HEK293T (cell line): ENCODE measurements around the gene DLG5.

Experiments
- CTCF ChIA-PET: fragments of 350-600 bp; formaldehyde crosslinking; extraction: SDS; loops from one replicate; lab custom pipeline; 2021; ENCODE audit warnings: antibody characterized with exemption, inconsistent platforms; lab: Yijun Ruan, JAX
- POLR2A ChIA-PET: fragments of 350-600 bp; formaldehyde crosslinking; extraction: SDS; loops from one replicate; lab custom pipeline; 2020; ENCODE audit warnings: antibody characterized with exemption, inconsistent platforms; lab: Yijun Ruan, JAX
- DNase-seq: peaks from one replicate; pipeline ENCODE4 v3.0.0; 2012; ENCODE audit warnings: mixed read lengths; ENCODE audit errors: extremely low spot score
- ARNT ChIP-seq: fragments of 450-650 bp; IDR thresholded peaks from 2 replicates; pipeline ENCODE4 v1.6.1; 2017; ENCODE audit warnings: mild to moderate bottlenecking
- BHLHE40 ChIP-seq: fragments of 450-650 bp; IDR thresholded peaks from 2 replicates; pipeline ENCODE4 v1.6.1; 2016; ENCODE audit warnings: mild to moderate bottlenecking, moderate library complexity, borderline replicate concordance
- CTBP1 ChIP-seq: fragments of 450-650 bp; IDR thresholded peaks from 2 replicates; pipeline ENCODE4 v1.6.1; 2016; ENCODE audit warnings: borderline replicate concordance
- ELF4 ChIP-seq: fragments of 450-650 bp; IDR thresholded peaks from 2 replicates; pipeline ENCODE4 v1.6.1; 2017; ENCODE audit warnings: antibody characterized with exemption
- FOXA1 ChIP-seq: fragments of 450-650 bp; IDR thresholded peaks from 2 replicates; pipeline ENCODE4 v1.6.1; 2016; ENCODE audit warnings: mild to moderate bottlenecking
- FOXK2 ChIP-seq: fragments of 450-650 bp; IDR thresholded peaks from 2 replicates; pipeline ENCODE4 v1.6.1; 2016; ENCODE audit warnings: mild to moderate bottlenecking
- FOXM1 ChIP-seq: fragments of 450-650 bp; IDR thresholded peaks from 2 replicates; pipeline ENCODE4 v1.6.1; 2017; ENCODE audit warnings: mild to moderate bottlenecking, borderline replicate concordance
- HDGF ChIP-seq: fragments of 450-650 bp; IDR thresholded peaks from 2 replicates; pipeline ENCODE4 v1.6.1; 2017; ENCODE audit warnings: antibody characterized with exemption, borderline replicate concordance
- L3MBTL2 ChIP-seq: fragments of 450-650 bp; conservative IDR thresholded peaks from 2 replicates; pipeline ENCODE4 v1.6.1; 2016; ENCODE audit warnings: mild to moderate bottlenecking
- LEF1 ChIP-seq: fragments of 450-650 bp; IDR thresholded peaks from 2 replicates; pipeline ENCODE4 v1.6.1; 2017; ENCODE audit warnings: mild to moderate bottlenecking, borderline replicate concordance
- NFRKB ChIP-seq: fragments of 450-650 bp; IDR thresholded peaks from 2 replicates; pipeline ENCODE4 v1.6.1; 2016; ENCODE audit warnings: mild to moderate bottlenecking, moderate library complexity
- SP1 ChIP-seq: fragments of 450-650 bp; IDR thresholded peaks from 2 replicates; pipeline ENCODE4 v1.6.1; 2017
- SUZ12 ChIP-seq: fragments of 450-650 bp; IDR thresholded peaks from 2 replicates; pipeline ENCODE4 v1.6.1; 2016; ENCODE audit warnings: mild to moderate bottlenecking
- TARDBP ChIP-seq: fragments of 450-650 bp; IDR thresholded peaks from 2 replicates; pipeline ENCODE4 v1.6.1; 2016
- ZNF384 ChIP-seq: fragments of 450-650 bp; IDR thresholded peaks from 2 replicates; pipeline ENCODE4 v1.6.1; 2016
- TF ChIP-seq, protein P1 (sequence below): fragments of 450-650 bp; IDR thresholded peaks from 2 replicates; pipeline ENCODE4 v1.6.1; 2016

DLG5 gene

DNA sequence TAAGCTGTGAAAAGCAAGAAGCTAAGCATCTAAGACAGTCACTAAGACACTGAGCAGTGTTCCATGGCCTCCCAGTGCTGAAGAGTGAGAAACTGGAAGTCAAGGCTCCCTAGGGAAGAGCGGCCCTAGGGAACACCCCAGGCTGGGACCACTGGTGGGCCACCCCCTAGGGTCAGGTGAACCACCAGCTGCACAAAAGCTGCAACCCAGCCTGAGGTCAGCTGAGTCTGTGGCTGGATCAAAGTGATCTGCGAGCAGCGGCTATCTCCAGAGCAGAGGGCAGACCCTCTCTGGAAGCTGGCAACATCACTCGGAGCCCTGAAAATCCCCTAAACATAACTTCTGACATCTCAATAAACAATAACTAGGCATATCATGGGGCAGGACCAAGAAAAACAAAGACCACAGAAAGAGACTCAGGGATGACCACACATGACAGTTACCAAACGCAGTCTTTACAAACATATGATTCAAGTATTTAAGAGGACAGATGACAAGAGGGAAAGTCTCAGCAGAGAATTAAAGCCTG, 125.8 kb downstream of the DLG5 start:
- CTCF ChIA-PET = no interaction called here

DNA sequence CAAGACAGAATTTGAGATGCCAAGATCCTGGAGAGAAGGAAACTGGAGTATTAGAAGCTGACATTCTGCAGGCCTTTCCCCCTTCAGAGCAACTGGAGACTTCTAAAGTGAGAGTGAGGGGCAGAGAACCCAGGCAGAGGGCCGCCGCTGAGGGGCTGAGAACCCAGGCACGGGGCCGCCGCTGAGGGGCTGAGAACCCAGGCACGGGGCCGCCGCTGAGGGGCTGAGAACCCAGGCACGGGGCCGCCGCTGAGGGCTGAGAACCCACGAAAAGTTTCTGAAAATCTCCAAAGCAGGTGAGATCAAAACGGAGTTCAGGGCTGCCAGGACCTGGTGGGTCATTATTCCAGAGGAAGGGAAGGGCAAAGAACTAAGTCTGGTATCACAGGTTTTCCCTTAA, 126.2 kb downstream of the DLG5 start:
- TF ChIP-seq NFRKB = no peak
- no peak for TF ChIP-seq SP1
- no peak for TF ChIP-seq HDGF
- no peak for TF ChIP-seq CTBP1
- no peak for TF ChIP-seq TARDBP
- no peak for TF ChIP-seq LEF1
- no peak for TF ChIP-seq ARNT
- no peak for TF ChIP-seq FOXA1
- TF ChIP-seq SUZ12 = no peak
- TF ChIP-seq FOXM1 = no peak
- TF ChIP-seq, protein P1, sequence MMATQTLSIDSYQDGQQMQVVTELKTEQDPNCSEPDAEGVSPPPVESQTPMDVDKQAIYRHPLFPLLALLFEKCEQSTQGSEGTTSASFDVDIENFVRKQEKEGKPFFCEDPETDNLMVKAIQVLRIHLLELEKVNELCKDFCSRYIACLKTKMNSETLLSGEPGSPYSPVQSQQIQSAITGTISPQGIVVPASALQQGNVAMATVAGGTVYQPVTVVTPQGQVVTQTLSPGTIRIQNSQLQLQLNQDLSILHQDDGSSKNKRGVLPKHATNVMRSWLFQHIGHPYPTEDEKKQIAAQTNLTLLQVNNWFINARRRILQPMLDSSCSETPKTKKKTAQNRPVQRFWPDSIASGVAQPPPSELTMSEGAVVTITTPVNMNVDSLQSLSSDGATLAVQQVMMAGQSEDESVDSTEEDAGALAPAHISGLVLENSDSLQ = no peak
- TF ChIP-seq BHLHE40 = no peak
- no peak for TF ChIP-seq FOXK2
- CTCF ChIA-PET = no interaction called here
- POLR2A ChIA-PET = no interaction called here
- DNase-seq = no peak

More for the DNA sequence above, 125.8 kb downstream of the DLG5 start:
- POLR2A ChIA-PET = no interaction called here
- DNase-seq = no peak
- no peak for TF ChIP-seq L3MBTL2
- TF ChIP-seq TARDBP = no peak
- no peak for TF ChIP-seq SP1
- no peak for TF ChIP-seq ARNT
- TF ChIP-seq FOXM1 = no peak
- TF ChIP-seq SUZ12 = no peak
- TF ChIP-seq BHLHE40 = no peak
- no peak for TF ChIP-seq CTBP1
- TF ChIP-seq LEF1 = no peak

DNA sequence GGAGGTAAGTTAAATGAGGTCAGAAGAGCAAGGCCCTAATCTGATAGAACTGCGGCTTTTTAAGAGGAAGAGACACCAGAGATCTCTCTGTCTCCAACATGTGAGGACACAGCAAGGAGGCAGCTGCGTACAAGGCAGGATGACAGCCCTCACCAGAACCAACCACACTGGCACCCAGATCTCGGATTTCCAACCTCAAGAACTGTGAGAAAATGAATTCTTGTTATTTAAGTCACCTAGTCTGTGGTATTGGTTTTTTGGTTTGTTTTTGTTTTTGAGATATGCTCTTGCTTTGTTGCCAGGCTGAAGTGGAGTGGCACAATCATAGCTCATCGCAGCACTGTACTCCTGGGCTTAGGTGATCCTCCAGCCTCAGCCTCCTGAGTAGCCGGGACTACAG, 127.2 kb downstream of the DLG5 start:
- TF ChIP-seq FOXM1 = no peak
- no peak for TF ChIP-seq ELF4
- no peak for TF ChIP-seq NFRKB
- TF ChIP-seq TARDBP = no peak
- no peak for TF ChIP-seq CTBP1
- ChIA-PET CTCF (no interaction called here), POLR2A (no interaction called here)
- no peak for DNase-seq

DNA sequence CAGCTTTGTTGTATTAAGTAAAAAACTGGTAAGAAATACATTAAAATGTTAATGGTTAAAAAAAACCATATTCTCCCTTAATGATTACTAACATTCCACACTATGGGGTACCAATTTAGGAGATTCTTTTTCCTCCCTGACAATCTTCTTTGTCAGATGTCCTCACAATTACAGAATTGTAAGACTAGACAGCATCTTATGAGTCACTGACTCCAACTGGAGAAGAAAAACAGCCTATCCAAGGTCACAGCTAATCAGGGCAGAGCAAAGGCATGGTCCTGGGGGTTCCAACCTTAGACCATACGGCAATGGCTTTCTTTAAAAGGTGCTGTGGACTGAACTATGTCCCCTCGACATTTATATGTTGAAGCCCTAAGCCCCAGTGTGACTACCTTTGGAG, 127.6 kb downstream of the DLG5 start:
- no peak for TF ChIP-seq FOXA1
- TF ChIP-seq FOXM1 = no peak
- no peak for TF ChIP-seq ZNF384
- no peak for TF ChIP-seq BHLHE40
- TF ChIP-seq, protein P1 = no peak
- no peak for TF ChIP-seq L3MBTL2
- TF ChIP-seq LEF1 = no peak
- TF ChIP-seq NFRKB = no peak
- no peak for TF ChIP-seq TARDBP
- no peak for TF ChIP-seq ELF4
- TF ChIP-seq HDGF = no peak
- TF ChIP-seq FOXK2 = no peak
- no peak for TF ChIP-seq SUZ12
- no peak for TF ChIP-seq ARNT
- ChIA-PET POLR2A (no interaction called here), CTCF (no interaction called here)
- no peak for DNase-seq

DNA sequence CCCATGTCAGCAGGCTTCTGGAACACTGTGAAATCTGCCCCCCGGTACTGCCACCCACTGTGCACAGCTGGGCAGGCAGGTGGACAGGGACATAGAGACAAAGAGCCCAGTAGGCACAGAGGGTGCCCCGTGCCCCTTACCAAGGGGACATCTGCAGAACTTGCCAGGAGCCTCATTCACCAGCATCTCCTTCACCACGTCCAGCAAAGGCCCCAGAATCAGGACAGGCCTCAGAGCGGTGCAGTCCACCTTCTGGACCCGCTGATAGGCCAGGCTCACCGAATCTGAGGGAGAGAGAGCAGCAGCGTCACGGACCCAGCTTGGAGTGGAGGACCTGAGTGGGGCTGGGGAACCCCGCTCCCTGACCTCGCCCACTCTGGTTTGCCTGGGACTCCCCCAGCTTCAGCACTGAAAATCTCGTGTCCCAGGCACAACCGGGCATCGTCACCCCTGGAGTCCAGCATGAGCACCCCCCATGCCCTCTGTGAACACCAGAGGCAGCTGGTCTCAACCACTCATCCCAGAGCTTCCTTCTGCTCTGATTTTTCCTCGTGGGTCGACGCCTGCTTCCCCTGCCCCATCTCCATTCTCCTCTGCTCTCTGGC, 130.1 kb downstream of the DLG5 start:
- POLR2A ChIA-PET = no interaction called here
- no peak for TF ChIP-seq ZNF384
- no peak for TF ChIP-seq FOXA1
- no peak for TF ChIP-seq BHLHE40
- TF ChIP-seq SUZ12 = no peak
- TF ChIP-seq HDGF = no peak
- TF ChIP-seq NFRKB = no peak
- TF ChIP-seq FOXM1 = no peak
- no peak for TF ChIP-seq L3MBTL2
- no peak for TF ChIP-seq TARDBP
- TF ChIP-seq ELF4 = no peak
- TF ChIP-seq, protein P1 = no peak
- DNase-seq = no peak
- CTCF ChIA-PET = no interaction called here

DNA sequence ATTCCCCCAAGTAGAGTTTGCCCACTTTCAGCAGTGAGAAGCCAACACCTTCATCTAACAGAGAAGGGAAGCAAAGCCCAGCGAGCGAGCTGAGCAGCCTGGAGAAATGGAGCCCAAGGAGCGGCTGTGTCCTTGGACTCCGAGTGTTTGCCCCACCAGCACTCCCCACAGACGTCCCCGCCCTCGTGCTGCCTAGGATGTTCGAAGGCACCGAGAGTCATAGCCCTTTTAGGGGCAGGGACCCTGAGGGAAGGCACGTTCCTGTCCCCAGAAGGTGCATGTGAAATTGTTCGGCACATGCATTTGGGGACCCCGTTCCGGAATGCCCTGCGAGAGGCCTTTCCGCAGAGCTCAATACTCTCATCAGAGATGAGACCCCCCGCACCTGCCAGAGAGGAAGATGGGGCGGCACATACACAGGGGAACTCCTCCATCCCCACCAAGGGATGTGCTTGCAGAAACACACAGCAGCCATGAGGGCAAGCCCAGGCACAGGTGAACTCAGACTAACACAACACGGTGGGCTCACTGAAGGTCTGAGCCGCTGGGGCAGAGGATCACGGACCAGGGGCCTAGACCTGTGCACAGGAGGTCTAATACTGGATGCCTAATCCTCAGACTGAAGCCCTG, 131.0 kb downstream of the DLG5 start:
- POLR2A ChIA-PET = no interaction called here
- CTCF ChIA-PET = no interaction called here
- TF ChIP-seq ELF4 (no peak), NFRKB (no peak), LEF1 (no peak), ARNT (no peak), FOXK2 (no peak), BHLHE40 (no peak), FOXA1 (no peak), SUZ12 (no peak), TARDBP (no peak), FOXM1 (no peak), HDGF (no peak), SP1 (no peak), L3MBTL2 (no peak), ZNF384 (no peak), CTBP1 (no peak)
- TF ChIP-seq, protein P1 = no peak
- DNase-seq = no peak
